Panc1 (cell line): ENCODE data around the gene TMEM247. TPM values are rescaled to one million over a fixed set of nuclear protein-coding genes. Genes with fewer than 3 reads are reported as not detected.

ENCODE experiments used
- ATAC-seq: fragments of 200-7000 bp; cut with Tn5 transposase; 2 replicates; pipeline ENCODE4 v1.9.1; 2020; ENCODE audit warnings: mild to moderate bottlenecking, moderate library complexity
- BruUV-seq: library from RNA; stranded (reverse); fragments of 400-500 nt; replicated peaks from 2 replicates; lab custom pipeline; 2021; lab: Mats Ljungman, UMichigan
- CTCF ChIA-PET: fragments of 300-600 bp; sonication (Branson Sonifier 250); formaldehyde crosslinking; loops from one replicate; lab custom pipeline; 2022; ENCODE audit warnings: antibody characterized with exemption; lab: Charles Lee
- POLR2A ChIA-PET: fragments of 300-600 bp; sonication (Branson Sonifier 250); formaldehyde crosslinking; loops from one replicate; lab custom pipeline; 2022; ENCODE audit warnings: antibody characterized with exemption; lab: Charles Lee
- DNase-seq: peaks from one replicate; pipeline ENCODE4 v3.0.0-alpha.2; 2010; ENCODE audit warnings: low read depth, low spot score
- H3K27ac ChIP-seq: 2 replicates; pipeline ENCODE4 v1.5.1; 2011; ENCODE audit warnings: mild to moderate bottlenecking, low read length, inconsistent platforms
- H3K27me3 ChIP-seq: fragments of 200-500 bp; sonication (Bioruptor generic); 2 replicates; pipeline ENCODE4 v1.6.0; 2014; ENCODE audit warnings: low read length, inconsistent platforms; ENCODE audit not compliant: control insufficient read depth, insufficient read depth
- H3K36me3 ChIP-seq: fragments of 200-500 bp; sonication (Bioruptor generic); 2 replicates; pipeline ENCODE4 v1.5.1; 2014; ENCODE audit warnings: inconsistent platforms, mild to moderate bottlenecking, low read length, moderate library complexity; ENCODE audit not compliant: control insufficient read depth, insufficient read depth
- H3K4me1 ChIP-seq: 2 replicates; pipeline ENCODE4 v1.5.1; 2011; ENCODE audit warnings: inconsistent platforms, mild to moderate bottlenecking, low read length, moderate library complexity; ENCODE audit not compliant: control insufficient read depth, insufficient read depth
- H3K4me3 ChIP-seq, 2 experiments: 2 replicates each; pipeline ENCODE4 v1.5.1; 2011 to 2012; ENCODE audit warnings: low read depth in 2 of 2, low read length in 2 of 2, mild to moderate bottlenecking in 2 of 2, inconsistent platforms in 1 of 2, moderate library complexity in 1 of 2
- H3K9me3 ChIP-seq: fragments of 200-500 bp; sonication (Bioruptor generic); 2 replicates; pipeline ENCODE4 v1.5.1; 2014; ENCODE audit warnings: low read depth, mild to moderate bottlenecking, inconsistent platforms, low read length, moderate library complexity; ENCODE audit not compliant: control insufficient read depth, insufficient read depth
- POLR2AphosphoS5 ChIP-seq: IDR thresholded peaks from 2 replicates; pipeline ENCODE4 v1.6.1; 2012; ENCODE audit warnings: mild to moderate bottlenecking, low read depth, low read length, moderate library complexity
- SIN3A ChIP-seq: IDR thresholded peaks from 2 replicates; pipeline ENCODE4 v1.6.1; 2012; ENCODE audit warnings: low read depth, mild to moderate bottlenecking, low read length, moderate library complexity, borderline replicate concordance; ENCODE audit not compliant: insufficient read depth
- TCF7L2 ChIP-seq: IDR thresholded peaks from 2 replicates; pipeline ENCODE4 v1.6.1; 2011; ENCODE audit warnings: mild to moderate bottlenecking, low read depth, low read length, inconsistent platforms
- in situ Hi-C: cut with HindIII; loops from 2 replicates; pipeline ENCODE4 v1.10.0; 2016; ENCODE audit warnings: low sequenced_read_pairs, low pct_unique_long_range_greater_than_20kb
- intact Hi-C: fragments of 100-400 bp; cut with micrococcal nuclease; formaldehyde crosslinking; loops from one replicate; pipeline ENCODE4 v1.10.0; 2022; ENCODE audit not compliant: unreplicated experiment
- total RNA-seq: library from RNA; stranded (reverse); gene quantifications from one replicate; pipeline ENCODE4 v1.2.1, GENCODE V29; 2021; ENCODE audit not compliant: unreplicated experiment
- TF ChIP-seq, protein P1 (sequence below), 2 experiments: IDR thresholded peaks; 2 replicates each; pipeline ENCODE4 v1.6.1; 2011 to 2012; ENCODE audit warnings: low read depth in 2 of 2, control low read depth in 1 of 2, low read length in 1 of 2, mild to moderate bottlenecking in 1 of 2, moderate library complexity in 1 of 2; ENCODE audit not compliant: insufficient read depth in 1 of 2

The TMEM247 gene
- total RNA-seq, 1 experiment from 2014 or later, result not detected

GRCh38 chr2:46435796-46436360, 43.5 kb upstream of the TMEM247 start:
- Histone ChIP-seq H3K27me3 (peaks cover 8% of the 10 kb centered on the region), H3K4me1 (no peaks in the 10 kb centered on the region), H3K36me3 (no peaks in the 10 kb centered on the region), H3K9me3 (no peaks in the 10 kb centered on the region), H3K4me3 (no peak overlapping the region), H3K27ac (no peak overlapping the region)
- no peak for TF ChIP-seq POLR2AphosphoS5
- TF ChIP-seq TCF7L2, result no peak
- TF ChIP-seq, protein P1, sequence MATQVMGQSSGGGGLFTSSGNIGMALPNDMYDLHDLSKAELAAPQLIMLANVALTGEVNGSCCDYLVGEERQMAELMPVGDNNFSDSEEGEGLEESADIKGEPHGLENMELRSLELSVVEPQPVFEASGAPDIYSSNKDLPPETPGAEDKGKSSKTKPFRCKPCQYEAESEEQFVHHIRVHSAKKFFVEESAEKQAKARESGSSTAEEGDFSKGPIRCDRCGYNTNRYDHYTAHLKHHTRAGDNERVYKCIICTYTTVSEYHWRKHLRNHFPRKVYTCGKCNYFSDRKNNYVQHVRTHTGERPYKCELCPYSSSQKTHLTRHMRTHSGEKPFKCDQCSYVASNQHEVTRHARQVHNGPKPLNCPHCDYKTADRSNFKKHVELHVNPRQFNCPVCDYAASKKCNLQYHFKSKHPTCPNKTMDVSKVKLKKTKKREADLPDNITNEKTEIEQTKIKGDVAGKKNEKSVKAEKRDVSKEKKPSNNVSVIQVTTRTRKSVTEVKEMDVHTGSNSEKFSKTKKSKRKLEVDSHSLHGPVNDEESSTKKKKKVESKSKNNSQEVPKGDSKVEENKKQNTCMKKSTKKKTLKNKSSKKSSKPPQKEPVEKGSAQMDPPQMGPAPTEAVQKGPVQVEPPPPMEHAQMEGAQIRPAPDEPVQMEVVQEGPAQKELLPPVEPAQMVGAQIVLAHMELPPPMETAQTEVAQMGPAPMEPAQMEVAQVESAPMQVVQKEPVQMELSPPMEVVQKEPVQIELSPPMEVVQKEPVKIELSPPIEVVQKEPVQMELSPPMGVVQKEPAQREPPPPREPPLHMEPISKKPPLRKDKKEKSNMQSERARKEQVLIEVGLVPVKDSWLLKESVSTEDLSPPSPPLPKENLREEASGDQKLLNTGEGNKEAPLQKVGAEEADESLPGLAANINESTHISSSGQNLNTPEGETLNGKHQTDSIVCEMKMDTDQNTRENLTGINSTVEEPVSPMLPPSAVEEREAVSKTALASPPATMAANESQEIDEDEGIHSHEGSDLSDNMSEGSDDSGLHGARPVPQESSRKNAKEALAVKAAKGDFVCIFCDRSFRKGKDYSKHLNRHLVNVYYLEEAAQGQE (IDR thresholded peaks at IDR 0.05; ENCODE audit: insufficient read depth in 1 of 2, low read depth in 2 of 2, low read length in 1 of 2), result no peak
- no peak for TF ChIP-seq SIN3A
- ChIA-PET CTCF (no interaction called here), POLR2A (no interaction called here)
- ATAC-seq (no peak), DNase-seq (no peak)
- intact Hi-C loops (no loop called here), in situ Hi-C loops (no loop called here)
- BruUV-seq, result no TSS peak

GRCh38 chr2:46436800-46437199, 42.6 kb upstream of the TMEM247 start:
- intact Hi-C loops, result no loop called here
- DNase-seq, result no peak
- no TSS peak for BruUV-seq
- in situ Hi-C loops, result no loop called here
- POLR2A ChIA-PET, result no interaction called here
- H3K27ac ChIP-seq, result no peak overlapping the region
- no peaks in the 10 kb centered on the region for H3K4me1 ChIP-seq
- no peaks in the 10 kb centered on the region for H3K9me3 ChIP-seq
- no peaks in the 10 kb centered on the region for H3K36me3 ChIP-seq
- CTCF ChIA-PET, result no interaction called here
- no peak for TF ChIP-seq POLR2AphosphoS5
- TF ChIP-seq, protein P1 (IDR thresholded peaks at IDR 0.05; ENCODE audit: insufficient read depth in 1 of 2, low read depth in 2 of 2, low read length in 1 of 2), result no peak
- TF ChIP-seq SIN3A, result no peak
- ATAC-seq, result no peak
- peaks cover 10% of the 10 kb centered on the region for H3K27me3 ChIP-seq
- no peak overlapping the region for H3K4me3 ChIP-seq
